ENCODE results near the gene CBARP. TPM values are rescaled to one million over a fixed set of nuclear protein-coding genes. Genes with fewer than 3 reads are reported as not detected.

Gene CBARP
- total RNA-seq, 1 donor from 2014 or later: 1.9 TPM

- no peak for DNase-seq (ENCODE audit: low spot score)
- intact Hi-C loops (cut with DNase I): loop anchor here (5.0 kb wide), 2 partner anchors 80 to 95 kb away; no protein-coding TSS in a partner anchor
Measured at GRCh38 chr19:1277061-1277460, 39.3 kb upstream of the CBARP start.

GRCh38 chr19:1276628-1277022 is 38.8 kb upstream of the CBARP start:
- intact Hi-C loops (cut with DNase I): loop anchor here (5.0 kb wide), 2 partner anchors 81 to 96 kb away; no protein-coding TSS in a partner anchor
- no peak for DNase-seq (ENCODE audit: low spot score)

- no peak for DNase-seq (ENCODE audit: low spot score)
- intact Hi-C loops (cut with DNase I): loop anchor here (5.0 kb wide), 2 partner anchors 81 to 96 kb away; no protein-coding TSS in a partner anchor
Measured at GRCh38 chr19:1275976-1276627, 38.3 kb upstream of the CBARP start.

- intact Hi-C loops (cut with DNase I): loop anchor here (5.0 kb wide), 2 partner anchors 82 to 97 kb away; no protein-coding TSS in a partner anchor
- peak; percentile 96 for DNase-seq (ENCODE audit: low spot score)
Measured at GRCh38 chr19:1275260-1275975, 37.6 kb upstream of the CBARP start, which contains the start of gene FAM174C. Gene FAM174C, plus strand, starts transcription at chr19:1275530. Its CDS starts 20 bp downstream, at chr19:1275550.

GRCh38 chr19:1274852-1275259 is 37.1 kb upstream of the CBARP start:
- intact Hi-C loops (cut with DNase I): loop anchor here (5.0 kb wide), 3 partner anchors 82 to 107 kb away; partner anchors contain the start of gene NDUFS7
- DNase-seq (ENCODE audit: low spot score): no peak

- intact Hi-C loops (cut with DNase I): loop anchor here (5.0 kb wide), 1 partner anchor 108 kb away; the partner anchor contains the start of gene NDUFS7
- DNase-seq (ENCODE audit: low spot score): no peak
Measured at GRCh38 chr19:1274081-1274851, 36.5 kb upstream of the CBARP start.

- DNase-seq (ENCODE audit: low spot score): peak; percentile 72
- intact Hi-C loops (cut with DNase I): loop anchor here (5.0 kb wide), 1 partner anchor 109 kb away; the partner anchor contains the start of gene NDUFS7
Measured at GRCh38 chr19:1273263-1274041, 35.6 kb upstream of the CBARP start.

GRCh38 chr19:1272423-1273262 is 34.8 kb upstream of the CBARP start:
- DNase-seq (ENCODE audit: low spot score): no peak
- intact Hi-C loops (cut with DNase I): loop anchor here (5.0 kb wide), 1 partner anchor 110 kb away; the partner anchor contains the start of gene NDUFS7

GRCh38 chr19:1271528-1272422 is 34.0 kb upstream of the CBARP start:
- intact Hi-C loops (cut with DNase I): loop anchor here (5.0 kb wide), 1 partner anchor 111 kb away; the partner anchor contains the start of gene NDUFS7
- DNase-seq (ENCODE audit: low spot score): peak; percentile 75

- intact Hi-C loops (cut with DNase I): loop anchor here (5.0 kb wide), 1 partner anchor 111 kb away; the partner anchor contains the start of gene NDUFS7
Measured at GRCh38 chr19:1270854-1271527, 33.2 kb upstream of the CBARP start.

GRCh38 chr19:1270213-1270853 is 32.5 kb upstream of the CBARP start:
- intact Hi-C loops (cut with DNase I): loop anchor here (5.0 kb wide), 1 partner anchor 112 kb away; the partner anchor contains the start of gene NDUFS7
- DNase-seq (ENCODE audit: low spot score): no peak

More at GRCh38 chr19:1270854-1271527, 33.2 kb upstream of the CBARP start:
- DNase-seq (ENCODE audit: low spot score): no peak

GRCh38 chr19:1269478-1270212 is 31.8 kb upstream of the CBARP start:
- DNase-seq (ENCODE audit: low spot score): peak; percentile 94
- intact Hi-C loops (cut with DNase I): loop anchor here (5.0 kb wide), 1 partner anchor 113 kb away; the partner anchor contains the start of gene NDUFS7

- DNase-seq (ENCODE audit: low spot score): peak; percentile 100
Measured at GRCh38 chr19:1269065-1269477, 31.3 kb upstream of the CBARP start, which contains the start of gene CIRBP. Gene CIRBP, plus strand, starts transcription at chr19:1269332. Its CDS starts 1,602 bp downstream, at chr19:1270934.

GRCh38 chr19:1268226-1269064 is 30.6 kb upstream of the CBARP start:
- intact Hi-C loops (cut with DNase I): no loop called here

More at GRCh38 chr19:1269065-1269477, 31.3 kb upstream of the CBARP start, which contains the start of gene CIRBP:
- intact Hi-C loops (cut with DNase I): no loop called here

More at GRCh38 chr19:1268226-1269064, 30.6 kb upstream of the CBARP start:
- no peak for DNase-seq (ENCODE audit: low spot score)

All from cardiac septum (tissue), 1 donor.